GM13976 (cell line): ENCODE data around the gene ARHGAP6.

Experiments used
- DNase-seq: peaks from one replicate; pipeline ENCODE4 v3.0.0; 2012; ENCODE audit warnings: low spot score
- in situ Hi-C: fragments of 300-500 bp; cut with MboI; formaldehyde crosslinking; loops from one replicate; pipeline ENCODE4 v1.12.0; 2022; ENCODE audit warnings: low sequenced_read_pairs, mixed read lengths, inconsistent platforms; ENCODE audit not compliant: unreplicated experiment
- TF ChIP-seq, protein P1 (sequence below): IDR thresholded peaks from 2 replicates; pipeline ENCODE4 v1.5.1; 2012; ENCODE audit warnings: borderline replicate concordance, mild to moderate bottlenecking; ENCODE audit not compliant: insufficient read depth; ENCODE audit errors: extremely low read depth, missing control alignments, control extremely low read depth

Gene ARHGAP6

GRCh38 chrX:11259437-11259836 lies 406.3 kb downstream of the ARHGAP6 start:
- DNase-seq, result no peak
- TF ChIP-seq, protein P1, sequence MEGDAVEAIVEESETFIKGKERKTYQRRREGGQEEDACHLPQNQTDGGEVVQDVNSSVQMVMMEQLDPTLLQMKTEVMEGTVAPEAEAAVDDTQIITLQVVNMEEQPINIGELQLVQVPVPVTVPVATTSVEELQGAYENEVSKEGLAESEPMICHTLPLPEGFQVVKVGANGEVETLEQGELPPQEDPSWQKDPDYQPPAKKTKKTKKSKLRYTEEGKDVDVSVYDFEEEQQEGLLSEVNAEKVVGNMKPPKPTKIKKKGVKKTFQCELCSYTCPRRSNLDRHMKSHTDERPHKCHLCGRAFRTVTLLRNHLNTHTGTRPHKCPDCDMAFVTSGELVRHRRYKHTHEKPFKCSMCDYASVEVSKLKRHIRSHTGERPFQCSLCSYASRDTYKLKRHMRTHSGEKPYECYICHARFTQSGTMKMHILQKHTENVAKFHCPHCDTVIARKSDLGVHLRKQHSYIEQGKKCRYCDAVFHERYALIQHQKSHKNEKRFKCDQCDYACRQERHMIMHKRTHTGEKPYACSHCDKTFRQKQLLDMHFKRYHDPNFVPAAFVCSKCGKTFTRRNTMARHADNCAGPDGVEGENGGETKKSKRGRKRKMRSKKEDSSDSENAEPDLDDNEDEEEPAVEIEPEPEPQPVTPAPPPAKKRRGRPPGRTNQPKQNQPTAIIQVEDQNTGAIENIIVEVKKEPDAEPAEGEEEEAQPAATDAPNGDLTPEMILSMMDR, result no peak
- in situ Hi-C loops, result no loop called here

- in situ Hi-C loops, result no loop called here
- DNase-seq, result no peak
- TF ChIP-seq, protein P1, result no peak
Measured at GRCh38 chrX:11257711-11258110, 408.0 kb downstream of the ARHGAP6 start.

DNA sequence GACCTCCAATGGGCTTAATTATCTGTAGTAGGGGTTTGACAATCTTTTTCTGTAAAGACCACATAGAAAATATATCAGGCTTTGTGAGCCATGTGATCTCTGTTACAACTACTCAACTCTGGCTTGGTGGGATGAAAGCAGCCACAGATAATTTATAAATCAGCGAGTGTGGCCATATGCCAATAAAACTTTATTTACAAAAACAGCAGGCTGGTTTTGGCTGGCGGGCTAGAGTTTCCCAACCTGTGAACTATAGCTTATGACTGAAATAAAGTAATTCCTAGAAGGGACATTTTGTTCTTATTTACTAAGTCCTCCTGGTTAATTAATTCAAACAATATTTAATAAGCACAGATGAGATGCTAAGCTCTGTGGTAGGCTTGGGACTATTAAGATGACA lies 408.4 kb downstream of the ARHGAP6 start:
- no peak for DNase-seq
- TF ChIP-seq, protein P1, result no peak
- in situ Hi-C loops, result no loop called here

GRCh38 chrX:11254417-11255109 lies 411.2 kb downstream of the ARHGAP6 start:
- no peak for DNase-seq
- TF ChIP-seq, protein P1, result no peak
- in situ Hi-C loops, result no loop called here

- in situ Hi-C loops, result no loop called here
- no peak for DNase-seq
- TF ChIP-seq, protein P1, result no peak
Measured at GRCh38 chrX:11244636-11245035, 421.1 kb downstream of the ARHGAP6 start.

DNA sequence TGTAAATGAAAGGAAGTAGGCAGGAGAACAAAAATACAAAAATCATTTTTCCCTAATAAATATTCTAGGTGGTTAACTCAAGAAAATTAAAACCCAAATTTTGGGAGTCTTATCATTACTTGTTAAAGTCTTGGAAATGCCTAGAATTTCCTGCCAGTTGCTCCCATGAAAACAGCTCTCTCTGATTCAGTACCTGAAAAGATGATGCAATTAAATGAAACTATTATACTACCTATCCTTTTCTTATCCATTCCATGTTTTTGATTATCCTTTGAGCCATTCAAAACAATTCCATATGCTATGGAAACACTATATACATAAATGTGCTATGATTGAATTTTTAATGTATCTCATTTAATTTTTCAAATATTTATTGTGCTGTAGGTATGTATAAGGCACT lies 423.0 kb downstream of the ARHGAP6 start:
- TF ChIP-seq, protein P1, result no peak
- in situ Hi-C loops, result no loop called here
- no peak for DNase-seq
